OCI-LY3 (cell line): ENCODE data around the gene SCRN2.

ENCODE experiments used
- EZH2phosphoT487 ChIP-seq: fragments of 200-600 bp; shearing (Covaris generic); IDR thresholded peaks from 2 replicates; pipeline ENCODE4 v1.6.1; 2018; ENCODE audit warnings: antibody characterized with exemption, mixed run types, low read depth
- TF ChIP-seq, protein P1 (sequence below): fragments of 200-600, 300-600 bp; sonication (generic); IDR thresholded peaks from 2 replicates; pipeline ENCODE4 v1.5.1; 2014; ENCODE audit warnings: antibody characterized with exemption, low read length, low read depth

DNA sequence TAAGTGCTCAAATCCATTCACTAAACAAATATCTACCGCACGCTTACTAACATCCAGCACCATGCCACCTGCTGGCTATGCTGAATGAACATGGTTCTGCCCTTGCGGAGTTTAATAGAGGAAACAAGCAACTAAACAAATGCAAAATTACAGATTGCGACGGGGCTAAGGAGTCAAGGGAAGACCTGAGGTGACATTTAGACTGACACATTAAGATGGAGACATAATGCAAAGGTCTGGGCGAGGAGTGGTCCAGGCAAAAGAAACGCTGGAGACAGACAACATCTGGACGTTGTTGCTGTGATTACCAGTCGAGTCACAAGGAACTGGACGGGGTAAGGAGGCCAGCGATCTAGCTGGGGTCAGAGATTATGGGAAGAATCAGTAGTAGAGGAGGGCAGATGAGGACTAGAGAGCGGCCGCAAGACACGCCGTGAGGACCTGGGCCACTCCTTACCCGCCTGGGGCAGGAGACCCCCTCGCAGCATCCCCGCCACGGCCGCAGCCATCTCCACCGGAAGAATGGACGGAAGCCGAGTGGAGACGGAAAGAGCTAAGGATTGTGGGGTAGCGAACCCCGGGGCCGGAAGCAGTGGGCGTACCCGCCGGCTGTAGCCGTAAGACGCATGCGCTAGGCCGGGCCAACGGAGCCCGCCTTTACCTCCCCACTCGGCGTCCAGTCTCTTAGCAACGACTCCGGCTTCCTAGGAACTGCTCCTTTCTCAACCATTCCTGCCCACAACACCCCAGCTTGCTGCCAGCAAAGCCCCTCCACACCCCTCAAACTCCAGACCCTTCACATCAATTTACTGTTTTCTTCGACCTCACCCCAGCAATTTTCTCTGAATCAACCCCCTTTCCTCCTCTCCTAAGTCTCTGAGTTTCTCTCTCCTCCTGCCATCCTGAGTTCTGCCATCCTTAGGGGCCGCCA lies 9.8 kb downstream of the SCRN2 start, which contains the start of the genes LRRC46 and MRPL10:
- TF ChIP-seq, protein P1, sequence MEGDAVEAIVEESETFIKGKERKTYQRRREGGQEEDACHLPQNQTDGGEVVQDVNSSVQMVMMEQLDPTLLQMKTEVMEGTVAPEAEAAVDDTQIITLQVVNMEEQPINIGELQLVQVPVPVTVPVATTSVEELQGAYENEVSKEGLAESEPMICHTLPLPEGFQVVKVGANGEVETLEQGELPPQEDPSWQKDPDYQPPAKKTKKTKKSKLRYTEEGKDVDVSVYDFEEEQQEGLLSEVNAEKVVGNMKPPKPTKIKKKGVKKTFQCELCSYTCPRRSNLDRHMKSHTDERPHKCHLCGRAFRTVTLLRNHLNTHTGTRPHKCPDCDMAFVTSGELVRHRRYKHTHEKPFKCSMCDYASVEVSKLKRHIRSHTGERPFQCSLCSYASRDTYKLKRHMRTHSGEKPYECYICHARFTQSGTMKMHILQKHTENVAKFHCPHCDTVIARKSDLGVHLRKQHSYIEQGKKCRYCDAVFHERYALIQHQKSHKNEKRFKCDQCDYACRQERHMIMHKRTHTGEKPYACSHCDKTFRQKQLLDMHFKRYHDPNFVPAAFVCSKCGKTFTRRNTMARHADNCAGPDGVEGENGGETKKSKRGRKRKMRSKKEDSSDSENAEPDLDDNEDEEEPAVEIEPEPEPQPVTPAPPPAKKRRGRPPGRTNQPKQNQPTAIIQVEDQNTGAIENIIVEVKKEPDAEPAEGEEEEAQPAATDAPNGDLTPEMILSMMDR, result no peak
- TF ChIP-seq EZH2phosphoT487, result no peak
